GM21367 (cell line): ENCODE measurements around the gene KIRREL1.

Experiments used
- ATAC-seq: cut with Tn5 transposase; IDR thresholded peaks from one replicate; pipeline ENCODE4 v1.9.1; 2021; ENCODE audit not compliant: unreplicated experiment

Gene KIRREL1

GRCh38 chr1:157971769-157972168, 21.7 kb upstream of the KIRREL1 start:
- ATAC-seq: no peak

DNA sequence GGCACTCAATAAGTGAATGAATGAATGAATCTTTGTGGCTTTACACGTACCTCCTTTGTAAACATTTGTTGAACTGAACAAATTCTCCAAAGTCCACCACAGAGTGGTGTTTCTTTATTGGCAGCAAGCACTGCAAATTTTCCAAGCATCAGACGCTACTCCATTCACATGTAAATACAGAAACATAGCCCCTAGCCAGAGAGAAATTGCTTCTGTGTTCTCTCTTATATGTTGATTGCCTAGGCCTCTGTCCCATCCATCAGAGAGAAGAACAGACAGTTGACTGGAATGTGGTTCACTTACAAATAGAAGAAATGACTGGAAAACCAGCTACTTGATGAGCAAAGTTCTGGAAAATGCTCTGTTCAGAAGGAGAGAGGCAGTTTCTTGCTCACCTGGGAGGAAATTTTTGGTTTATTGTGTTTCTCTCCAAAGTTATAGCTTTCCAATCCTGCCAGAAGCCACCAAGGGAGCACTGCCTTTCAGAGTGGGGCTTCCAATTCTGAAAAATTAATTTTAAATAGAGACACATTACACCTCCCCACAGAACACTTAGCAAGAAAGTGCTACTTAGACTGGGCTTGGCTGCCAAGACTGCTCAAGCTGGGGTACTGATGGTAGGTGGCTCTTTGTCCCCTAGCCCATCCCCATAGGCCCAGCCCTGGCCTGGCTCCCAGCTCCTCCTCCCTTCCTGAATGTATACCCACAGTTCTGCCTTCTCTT, 18.1 kb upstream of the KIRREL1 start:
- ATAC-seq: no peak

GRCh38 chr1:157976888-157977287, 16.6 kb upstream of the KIRREL1 start:
- ATAC-seq: no peak

- no peak for ATAC-seq
Observed at GRCh38 chr1:157978586-157979403, 14.7 kb upstream of the KIRREL1 start.

DNA sequence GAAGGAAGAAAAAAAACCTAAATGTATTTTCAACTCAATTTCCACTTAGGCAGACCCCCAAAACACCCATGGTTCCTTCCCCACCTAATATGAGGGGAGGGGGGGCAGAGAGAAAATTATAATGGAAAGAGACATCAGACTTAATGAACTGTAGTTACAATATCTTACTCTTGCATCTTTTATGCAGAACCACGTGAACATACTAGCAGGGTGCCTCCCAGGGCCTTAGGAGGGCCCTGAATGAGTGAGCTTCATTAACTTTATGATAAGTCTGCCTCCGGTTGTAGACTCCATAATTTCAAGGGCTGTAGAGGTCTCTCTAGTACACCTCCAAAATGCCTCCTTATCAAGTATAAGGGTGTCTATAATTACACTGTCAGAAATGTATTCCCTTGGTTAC, 11.3 kb upstream of the KIRREL1 start:
- ATAC-seq: no peak

- ATAC-seq: no peak
Observed at GRCh38 chr1:157983787-157984186, 9.7 kb upstream of the KIRREL1 start.

DNA sequence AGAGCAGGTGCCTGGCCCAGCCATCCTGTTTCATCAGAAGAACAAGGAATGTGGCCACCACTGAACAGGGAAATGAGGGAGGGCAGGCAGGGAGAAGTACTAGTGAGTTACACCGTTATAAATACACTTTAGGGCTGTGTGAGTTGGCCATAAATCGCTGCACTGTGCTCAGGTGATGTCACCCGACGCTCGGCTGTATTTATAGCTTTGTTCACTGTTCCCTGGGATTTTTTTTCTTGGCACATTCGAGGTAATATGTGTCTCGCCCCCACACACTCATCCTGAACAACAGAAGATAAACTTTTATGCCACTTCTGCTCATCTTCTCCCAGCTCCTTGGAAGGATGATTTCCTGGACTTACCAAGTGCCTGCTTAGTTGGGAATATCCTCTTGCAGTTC, 9.0 kb upstream of the KIRREL1 start:
- ATAC-seq: no peak

- no peak for ATAC-seq
Observed at GRCh38 chr1:157985473-157985872, 8.0 kb upstream of the KIRREL1 start.

GRCh38 chr1:157988002-157988401, 5.4 kb upstream of the KIRREL1 start:
- ATAC-seq: no peak

DNA sequence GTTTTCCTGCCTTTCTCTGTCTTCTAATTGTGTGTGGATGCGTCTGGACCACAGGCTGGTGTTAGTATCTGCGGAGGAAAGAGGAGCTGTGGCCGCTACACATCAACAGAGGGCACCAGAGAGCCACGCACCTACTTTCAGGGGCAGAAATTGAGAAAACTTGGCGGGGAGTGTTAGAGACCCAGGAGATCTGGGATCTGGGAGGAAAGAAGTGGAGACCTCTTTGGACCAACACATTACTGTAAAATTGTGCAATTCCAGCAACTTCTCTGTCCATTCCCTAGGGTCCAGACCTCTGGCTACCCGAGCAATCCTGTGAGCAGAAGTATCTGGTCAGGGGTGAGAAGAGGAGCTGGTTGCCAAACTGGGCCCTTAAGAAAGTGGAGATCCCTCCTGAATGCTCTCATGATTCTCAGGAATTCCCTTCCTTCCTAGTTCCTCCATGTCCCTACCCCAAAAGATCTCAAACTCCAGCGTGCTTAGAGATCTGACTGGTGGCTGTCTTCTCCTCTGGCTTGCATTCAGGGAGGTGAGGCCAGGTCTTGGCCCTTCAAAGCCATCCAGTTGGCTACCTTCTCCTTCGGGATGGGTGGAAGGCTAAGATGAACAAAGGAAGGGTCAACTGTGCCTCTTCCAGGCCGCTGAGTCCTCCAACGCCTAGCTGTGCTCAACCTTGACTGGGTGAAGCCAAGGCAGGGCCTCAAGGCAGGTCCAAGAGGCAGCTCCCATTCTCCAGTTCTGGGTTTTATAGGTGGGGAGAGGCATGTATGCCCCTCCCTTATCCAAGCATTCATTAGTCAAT, 1.2 kb upstream of the KIRREL1 start:
- no peak for ATAC-seq

GRCh38 chr1:157992833-157993146, 655 bp upstream of the KIRREL1 start:
- ATAC-seq: no peak

GRCh38 chr1:157993918-157994605, 617 bp downstream of the KIRREL1 start:
- ATAC-seq: no peak

DNA sequence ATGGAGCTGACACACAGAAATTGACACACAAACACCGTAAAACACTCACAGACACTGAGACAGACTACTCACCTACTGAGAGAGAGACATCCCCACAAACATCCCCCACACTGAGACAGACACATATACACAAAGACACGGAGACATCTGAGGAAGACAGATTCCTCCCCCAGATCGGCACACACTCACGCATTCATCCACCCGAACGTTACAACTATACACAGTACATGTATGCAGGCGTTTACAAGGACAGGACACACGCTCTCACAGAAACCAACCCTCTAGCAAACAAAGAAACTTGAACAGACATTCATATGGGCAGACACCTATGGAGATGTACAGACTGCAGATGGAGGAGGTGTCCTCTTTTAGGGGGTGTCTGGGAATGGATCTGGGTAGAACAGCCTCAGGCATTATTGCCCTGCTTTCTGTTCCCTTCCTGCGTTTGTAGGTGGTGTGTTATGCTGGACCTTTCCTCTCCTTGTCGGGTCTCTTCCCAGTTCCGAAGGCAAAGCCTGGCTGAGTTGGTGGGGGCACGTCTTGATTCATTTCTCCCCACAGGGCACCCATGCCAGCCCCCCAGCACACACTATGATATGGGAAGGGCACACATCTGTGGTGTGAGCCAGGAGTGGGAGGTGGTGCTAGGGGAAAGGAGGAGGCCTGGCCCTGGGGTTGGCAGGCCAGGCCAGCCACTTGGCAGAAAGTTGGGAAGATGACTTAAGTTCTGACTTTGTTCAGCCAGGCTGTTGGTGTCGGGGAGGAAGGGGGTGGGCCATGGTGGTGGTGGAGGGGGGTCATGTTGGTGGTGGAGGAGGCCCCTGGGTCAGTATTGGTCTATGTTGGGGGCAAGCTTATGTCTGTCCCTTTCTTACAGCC, 1.5 kb downstream of the KIRREL1 start:
- ATAC-seq: no peak

DNA sequence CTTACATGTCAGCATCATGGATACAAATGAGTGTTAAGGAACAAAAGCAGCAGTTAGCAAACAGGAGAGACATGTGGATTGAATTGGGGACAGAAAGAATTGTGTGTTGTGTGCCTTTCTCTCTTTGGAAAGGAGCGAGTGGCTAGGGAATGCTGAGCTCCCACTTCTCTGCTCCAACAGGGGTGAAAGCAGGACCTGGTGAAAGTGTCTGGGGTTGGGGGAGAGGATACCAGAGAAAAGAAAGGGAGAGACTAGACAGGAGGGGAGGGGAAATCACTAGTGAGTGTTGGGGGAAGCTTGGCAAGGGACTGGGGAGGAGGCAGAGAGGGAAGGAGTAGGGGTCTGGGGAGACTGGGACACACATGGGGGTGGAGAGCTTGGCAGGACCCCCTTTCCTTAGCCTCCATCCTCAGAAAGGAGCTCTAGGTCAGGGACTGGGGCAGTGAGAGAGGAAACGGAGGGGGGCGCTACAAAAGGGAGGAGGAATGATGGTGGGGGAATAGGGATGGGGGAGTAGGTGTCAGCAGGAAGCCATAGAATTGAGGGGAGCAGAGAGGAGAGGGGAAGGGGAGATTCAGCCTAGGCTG, 2.2 kb downstream of the KIRREL1 start:
- no peak for ATAC-seq

GRCh38 chr1:157996433-157996832, 3.0 kb downstream of the KIRREL1 start:
- no peak for ATAC-seq

DNA sequence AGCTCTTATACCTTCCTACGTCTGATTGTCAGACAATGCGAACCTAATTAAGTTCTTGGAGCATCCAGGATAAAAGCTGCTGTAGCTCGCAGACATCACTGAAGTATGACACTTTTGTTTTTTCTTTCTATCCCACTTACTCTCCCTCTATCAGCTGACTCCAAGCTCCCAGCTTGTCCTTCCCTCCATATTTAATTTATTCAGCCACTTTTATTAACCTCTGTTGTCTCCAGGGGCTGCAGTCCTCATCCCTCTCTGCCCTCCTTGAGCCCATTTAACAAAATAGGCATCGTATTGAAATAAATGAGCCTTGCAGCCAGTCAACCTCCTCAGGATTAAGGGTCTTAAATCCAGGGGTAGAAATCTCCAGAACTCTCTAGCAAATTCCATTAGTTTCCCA, 7.1 kb downstream of the KIRREL1 start:
- no peak for ATAC-seq

DNA sequence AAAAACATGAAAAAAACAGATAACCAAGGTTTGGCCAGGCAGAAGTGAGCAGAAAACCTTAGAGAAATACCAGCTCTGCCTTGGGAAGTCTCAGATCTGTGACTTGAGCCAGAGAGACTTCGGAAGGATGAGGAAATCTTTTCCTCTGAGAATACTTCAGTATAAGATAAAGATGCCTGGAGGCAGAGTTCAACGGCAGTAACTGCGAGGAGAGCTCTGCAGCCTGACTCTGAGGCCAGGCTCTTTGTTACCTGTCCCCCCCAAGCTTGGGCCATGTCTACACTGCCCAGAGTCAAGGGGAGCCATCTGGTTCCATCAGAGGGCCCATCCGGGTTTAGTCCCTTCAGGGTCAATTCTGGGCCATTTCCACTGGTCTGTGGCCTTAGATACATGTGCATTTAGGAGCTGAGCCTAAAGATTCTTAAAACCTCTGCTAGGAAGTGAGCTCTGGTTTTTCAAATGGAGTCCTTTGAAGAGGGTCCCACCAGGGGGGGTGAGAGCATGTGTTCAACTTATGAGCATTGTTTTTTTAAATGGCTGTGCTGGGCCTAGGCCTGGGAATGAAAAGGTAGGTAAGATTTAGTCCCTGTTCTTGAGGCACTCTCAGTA, 8.7 kb downstream of the KIRREL1 start:
- no peak for ATAC-seq

DNA sequence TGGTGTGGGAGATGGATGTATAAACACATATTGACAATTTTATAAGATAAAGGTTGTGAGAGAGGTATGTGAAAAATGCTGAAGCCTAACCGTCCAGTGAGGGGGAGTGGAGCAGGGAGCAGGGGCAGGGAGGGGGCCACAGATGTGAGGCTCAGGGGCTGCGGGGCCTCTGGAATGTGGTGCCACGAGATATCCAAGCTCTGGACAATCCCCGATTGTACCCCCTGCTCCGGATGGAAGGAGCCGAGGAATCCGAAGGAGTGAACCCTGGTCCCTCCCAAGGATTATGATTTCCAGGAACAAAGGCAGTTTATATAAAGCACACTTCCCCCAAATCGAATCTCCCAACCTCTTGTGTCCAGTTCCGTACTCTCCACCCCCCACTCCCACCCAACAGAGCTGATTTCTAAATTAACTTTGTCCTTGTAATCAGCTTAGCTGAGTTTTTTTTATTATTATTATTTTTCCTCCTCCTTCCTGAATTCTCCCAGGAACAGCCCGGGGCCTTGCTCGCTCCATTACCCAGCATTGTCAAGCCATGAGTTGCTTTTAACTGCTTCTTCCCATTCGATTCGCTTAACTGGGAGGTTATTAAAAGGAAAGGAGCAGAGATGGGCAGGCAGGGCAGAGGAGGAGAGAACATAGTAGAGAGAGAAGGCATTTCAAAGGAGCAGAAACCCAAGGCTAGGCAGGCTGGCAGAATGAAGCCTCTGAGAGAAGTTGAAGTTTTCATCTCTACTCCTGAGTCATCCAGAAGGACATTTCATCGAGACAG, 9.4 kb downstream of the KIRREL1 start:
- ATAC-seq: no peak

DNA sequence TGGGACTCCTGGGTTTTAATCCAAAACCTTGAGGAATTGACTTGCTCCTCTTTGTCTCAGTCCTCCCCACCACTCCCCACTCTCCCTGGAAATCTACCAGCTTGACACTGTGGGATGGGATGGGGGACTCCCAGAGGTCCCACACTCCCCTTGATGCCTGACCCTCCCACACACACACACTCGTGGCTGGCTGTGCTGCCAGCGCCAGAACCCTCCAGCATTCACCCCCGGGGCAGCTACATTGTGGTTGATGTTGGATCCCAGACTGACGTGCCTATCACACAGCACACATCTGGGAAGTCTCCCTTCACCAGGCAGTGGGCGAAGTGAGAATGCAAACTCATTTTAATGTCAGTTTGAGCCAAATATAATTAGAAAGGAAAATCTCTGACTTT, 10.0 kb downstream of the KIRREL1 start:
- no peak for ATAC-seq
